WTC11 (cell line): ENCODE data around the gene ELFN1.

Source experiments
- FOXJ3 ChIP-seq: sonication (generic); formaldehyde crosslinking; IDR thresholded peaks from 2 replicates; pipeline ENCODE4 v1.9.0; 2021; ENCODE audit warnings: missing genetic modification reagents, mild to moderate bottlenecking, borderline replicate concordance
- MXD4 ChIP-seq: fragments of 250-450 bp; sonication (Bioruptor Pico); IDR thresholded peaks from 2 replicates; pipeline ENCODE4 v1.8.0; 2021; ENCODE audit warnings: mild to moderate bottlenecking, moderate library complexity, borderline replicate concordance
- OVOL2 ChIP-seq: fragments of 250-450 bp; sonication (Bioruptor Pico); IDR thresholded peaks from 2 replicates; pipeline ENCODE4 v1.9.0; 2021; ENCODE audit warnings: mild to moderate bottlenecking, borderline replicate concordance
- SP1 ChIP-seq: sonication (generic); formaldehyde crosslinking; conservative IDR thresholded peaks from 2 replicates; pipeline ENCODE4 v1.8.1; 2022; ENCODE audit warnings: missing genetic modification reagents
- TCF7 ChIP-seq: sonication (generic); formaldehyde crosslinking; IDR thresholded peaks from 2 replicates; pipeline ENCODE4 v1.8.0; 2022; ENCODE audit warnings: mild to moderate bottlenecking, low read depth, missing genetic modification reagents, moderate library complexity
- ZNF416 ChIP-seq: fragments of 250-450 bp; sonication (Bioruptor Pico); IDR thresholded peaks from 2 replicates; pipeline ENCODE4 v1.9.0; 2021; ENCODE audit warnings: mild to moderate bottlenecking, inconsistent platforms
- TF ChIP-seq, protein P1 (sequence below): sonication (generic); formaldehyde crosslinking; IDR thresholded peaks from 2 replicates; pipeline ENCODE4 v1.8.0; 2022; ENCODE audit warnings: mild to moderate bottlenecking, missing genetic modification reagents

GRCh38 chr7:1641661-1642260 is 28.3 kb upstream of the ELFN1 start:
- TF ChIP-seq SP1 (CRISPR knock-in tag) (no peak), MXD4 (CRISPR knock-in tag) (no peak), ZNF416 (CRISPR knock-in tag) (no peak), TCF7 (CRISPR knock-in tag) (no peak), FOXJ3 (CRISPR knock-in tag) (no peak), OVOL2 (CRISPR knock-in tag) (no peak)
- TF ChIP-seq, protein P1, sequence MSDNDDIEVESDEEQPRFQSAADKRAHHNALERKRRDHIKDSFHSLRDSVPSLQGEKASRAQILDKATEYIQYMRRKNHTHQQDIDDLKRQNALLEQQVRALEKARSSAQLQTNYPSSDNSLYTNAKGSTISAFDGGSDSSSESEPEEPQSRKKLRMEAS (CRISPR knock-in tag) = no peak
